ENCODE results near the gene FKBP9. TPM values are rescaled to one million over a fixed set of nuclear protein-coding genes. Genes with fewer than 3 reads are reported as not detected.

The FKBP9 gene
- total RNA-seq, 1 experiment from 2014 or later = 11.0 TPM

DNA sequence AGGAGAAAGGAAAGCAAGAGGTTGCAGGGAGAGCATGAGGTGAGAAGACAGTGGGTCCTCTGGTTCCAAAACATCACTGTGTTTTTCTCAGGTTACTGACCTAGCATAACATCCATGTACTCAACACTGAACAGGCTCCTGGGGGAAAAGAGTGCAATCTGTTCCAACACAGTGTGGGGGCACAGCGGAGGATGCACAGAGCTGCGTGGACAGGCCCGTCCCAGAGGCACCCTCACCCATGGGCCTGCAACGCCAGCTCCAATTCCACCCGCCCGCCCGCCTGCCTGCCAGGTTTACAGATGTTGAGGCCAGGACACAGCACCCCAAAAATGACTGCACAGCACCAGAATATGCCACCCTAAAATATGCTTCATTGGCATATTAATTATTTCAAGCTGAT, 26.9 kb upstream of the FKBP9 start:
- no peak overlapping the region for H3K4me3 Mint-ChIP-seq
- no peaks in the 10 kb centered on the region for H3K36me3 Mint-ChIP-seq
- H3K27me3 Mint-ChIP-seq (ENCODE audit: low read depth) = peaks cover 99% of the 10 kb centered on the region
- CTCF ChIA-PET = no interaction called here
- ATAC-seq (no peak), DNase-seq (ENCODE audit: low spot score) (no peak)
- H3K4me1 Mint-ChIP-seq = no peaks in the 10 kb centered on the region
- H3K9me3 Mint-ChIP-seq = no peaks in the 10 kb centered on the region
- POLR2A ChIA-PET = no interaction called here
- no peak overlapping the region for H3K27ac Mint-ChIP-seq
- TF ChIP-seq, protein P1, sequence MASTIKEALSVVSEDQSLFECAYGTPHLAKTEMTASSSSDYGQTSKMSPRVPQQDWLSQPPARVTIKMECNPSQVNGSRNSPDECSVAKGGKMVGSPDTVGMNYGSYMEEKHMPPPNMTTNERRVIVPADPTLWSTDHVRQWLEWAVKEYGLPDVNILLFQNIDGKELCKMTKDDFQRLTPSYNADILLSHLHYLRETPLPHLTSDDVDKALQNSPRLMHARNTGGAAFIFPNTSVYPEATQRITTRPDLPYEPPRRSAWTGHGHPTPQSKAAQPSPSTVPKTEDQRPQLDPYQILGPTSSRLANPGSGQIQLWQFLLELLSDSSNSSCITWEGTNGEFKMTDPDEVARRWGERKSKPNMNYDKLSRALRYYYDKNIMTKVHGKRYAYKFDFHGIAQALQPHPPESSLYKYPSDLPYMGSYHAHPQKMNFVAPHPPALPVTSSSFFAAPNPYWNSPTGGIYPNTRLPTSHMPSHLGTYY (CRISPR knock-in tag; IDR thresholded peaks at IDR 0.05) = no peak
- TF ChIP-seq, protein P2, sequence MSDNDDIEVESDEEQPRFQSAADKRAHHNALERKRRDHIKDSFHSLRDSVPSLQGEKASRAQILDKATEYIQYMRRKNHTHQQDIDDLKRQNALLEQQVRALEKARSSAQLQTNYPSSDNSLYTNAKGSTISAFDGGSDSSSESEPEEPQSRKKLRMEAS (CRISPR knock-in tag; IDR thresholded peaks at IDR 0.05) = no peak
- TF ChIP-seq, protein P3, sequence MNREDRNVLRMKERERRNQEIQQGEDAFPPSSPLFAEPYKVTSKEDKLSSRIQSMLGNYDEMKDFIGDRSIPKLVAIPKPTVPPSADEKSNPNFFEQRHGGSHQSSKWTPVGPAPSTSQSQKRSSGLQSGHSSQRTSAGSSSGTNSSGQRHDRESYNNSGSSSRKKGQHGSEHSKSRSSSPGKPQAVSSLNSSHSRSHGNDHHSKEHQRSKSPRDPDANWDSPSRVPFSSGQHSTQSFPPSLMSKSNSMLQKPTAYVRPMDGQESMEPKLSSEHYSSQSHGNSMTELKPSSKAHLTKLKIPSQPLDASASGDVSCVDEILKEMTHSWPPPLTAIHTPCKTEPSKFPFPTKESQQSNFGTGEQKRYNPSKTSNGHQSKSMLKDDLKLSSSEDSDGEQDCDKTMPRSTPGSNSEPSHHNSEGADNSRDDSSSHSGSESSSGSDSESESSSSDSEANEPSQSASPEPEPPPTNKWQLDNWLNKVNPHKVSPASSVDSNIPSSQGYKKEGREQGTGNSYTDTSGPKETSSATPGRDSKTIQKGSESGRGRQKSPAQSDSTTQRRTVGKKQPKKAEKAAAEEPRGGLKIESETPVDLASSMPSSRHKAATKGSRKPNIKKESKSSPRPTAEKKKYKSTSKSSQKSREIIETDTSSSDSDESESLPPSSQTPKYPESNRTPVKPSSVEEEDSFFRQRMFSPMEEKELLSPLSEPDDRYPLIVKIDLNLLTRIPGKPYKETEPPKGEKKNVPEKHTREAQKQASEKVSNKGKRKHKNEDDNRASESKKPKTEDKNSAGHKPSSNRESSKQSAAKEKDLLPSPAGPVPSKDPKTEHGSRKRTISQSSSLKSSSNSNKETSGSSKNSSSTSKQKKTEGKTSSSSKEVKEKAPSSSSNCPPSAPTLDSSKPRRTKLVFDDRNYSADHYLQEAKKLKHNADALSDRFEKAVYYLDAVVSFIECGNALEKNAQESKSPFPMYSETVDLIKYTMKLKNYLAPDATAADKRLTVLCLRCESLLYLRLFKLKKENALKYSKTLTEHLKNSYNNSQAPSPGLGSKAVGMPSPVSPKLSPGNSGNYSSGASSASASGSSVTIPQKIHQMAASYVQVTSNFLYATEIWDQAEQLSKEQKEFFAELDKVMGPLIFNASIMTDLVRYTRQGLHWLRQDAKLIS (CRISPR knock-in tag; IDR thresholded peaks at IDR 0.05; ENCODE audit: borderline replicate concordance) = no peak
- TF ChIP-seq FOXK1 (CRISPR knock-in tag; IDR thresholded peaks at IDR 0.05) = no peak
- no peak for TF ChIP-seq TP53 (CRISPR knock-in tag; IDR thresholded peaks at IDR 0.05)
- TF ChIP-seq ESRRA (CRISPR knock-in tag; IDR thresholded peaks at IDR 0.05; ENCODE audit: borderline replicate concordance) = no peak
- TF ChIP-seq GRHL2 (CRISPR knock-in tag; IDR thresholded peaks at IDR 0.05; ENCODE audit: insufficient replicate concordance, severe bottlenecking) = no peak
- no peak for TF ChIP-seq NFATC4 (CRISPR knock-in tag; IDR thresholded peaks at IDR 0.05)
- TF ChIP-seq GTF2I (CRISPR knock-in tag; conservative IDR thresholded peaks at IDR 0.05) = no peak
- no peak for TF ChIP-seq RELA (CRISPR knock-in tag; IDR thresholded peaks at IDR 0.05; ENCODE audit: borderline replicate concordance)
- TF ChIP-seq SOX15 (CRISPR knock-in tag; IDR thresholded peaks at IDR 0.05) = no peak
- TF ChIP-seq ZBTB21 (CRISPR knock-in tag; IDR thresholded peaks at IDR 0.05; ENCODE audit: borderline replicate concordance) = no peak
- no peak for TF ChIP-seq ATF1 (CRISPR knock-in tag; IDR thresholded peaks at IDR 0.05)
- no peak for TF ChIP-seq MYBL2 (CRISPR knock-in tag; IDR thresholded peaks at IDR 0.05)
- TF ChIP-seq, protein P4, sequence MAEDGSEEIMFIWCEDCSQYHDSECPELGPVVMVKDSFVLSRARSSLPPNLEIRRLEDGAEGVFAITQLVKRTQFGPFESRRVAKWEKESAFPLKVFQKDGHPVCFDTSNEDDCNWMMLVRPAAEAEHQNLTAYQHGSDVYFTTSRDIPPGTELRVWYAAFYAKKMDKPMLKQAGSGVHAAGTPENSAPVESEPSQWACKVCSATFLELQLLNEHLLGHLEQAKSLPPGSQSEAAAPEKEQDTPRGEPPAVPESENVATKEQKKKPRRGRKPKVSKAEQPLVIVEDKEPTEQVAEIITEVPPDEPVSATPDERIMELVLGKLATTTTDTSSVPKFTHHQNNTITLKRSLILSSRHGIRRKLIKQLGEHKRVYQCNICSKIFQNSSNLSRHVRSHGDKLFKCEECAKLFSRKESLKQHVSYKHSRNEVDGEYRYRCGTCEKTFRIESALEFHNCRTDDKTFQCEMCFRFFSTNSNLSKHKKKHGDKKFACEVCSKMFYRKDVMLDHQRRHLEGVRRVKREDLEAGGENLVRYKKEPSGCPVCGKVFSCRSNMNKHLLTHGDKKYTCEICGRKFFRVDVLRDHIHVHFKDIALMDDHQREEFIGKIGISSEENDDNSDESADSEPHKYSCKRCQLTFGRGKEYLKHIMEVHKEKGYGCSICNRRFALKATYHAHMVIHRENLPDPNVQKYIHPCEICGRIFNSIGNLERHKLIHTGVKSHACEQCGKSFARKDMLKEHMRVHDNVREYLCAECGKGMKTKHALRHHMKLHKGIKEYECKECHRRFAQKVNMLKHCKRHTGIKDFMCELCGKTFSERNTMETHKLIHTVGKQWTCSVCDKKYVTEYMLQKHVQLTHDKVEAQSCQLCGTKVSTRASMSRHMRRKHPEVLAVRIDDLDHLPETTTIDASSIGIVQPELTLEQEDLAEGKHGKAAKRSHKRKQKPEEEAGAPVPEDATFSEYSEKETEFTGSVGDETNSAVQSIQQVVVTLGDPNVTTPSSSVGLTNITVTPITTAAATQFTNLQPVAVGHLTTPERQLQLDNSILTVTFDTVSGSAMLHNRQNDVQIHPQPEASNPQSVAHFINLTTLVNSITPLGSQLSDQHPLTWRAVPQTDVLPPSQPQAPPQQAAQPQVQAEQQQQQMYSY (CRISPR knock-in tag; IDR thresholded peaks at IDR 0.05) = no peak
- no peak for TF ChIP-seq TEAD4 (CRISPR knock-in tag; IDR thresholded peaks at IDR 0.05)
- TF ChIP-seq CREB1 (CRISPR knock-in tag; IDR thresholded peaks at IDR 0.05) = no peak

DNA sequence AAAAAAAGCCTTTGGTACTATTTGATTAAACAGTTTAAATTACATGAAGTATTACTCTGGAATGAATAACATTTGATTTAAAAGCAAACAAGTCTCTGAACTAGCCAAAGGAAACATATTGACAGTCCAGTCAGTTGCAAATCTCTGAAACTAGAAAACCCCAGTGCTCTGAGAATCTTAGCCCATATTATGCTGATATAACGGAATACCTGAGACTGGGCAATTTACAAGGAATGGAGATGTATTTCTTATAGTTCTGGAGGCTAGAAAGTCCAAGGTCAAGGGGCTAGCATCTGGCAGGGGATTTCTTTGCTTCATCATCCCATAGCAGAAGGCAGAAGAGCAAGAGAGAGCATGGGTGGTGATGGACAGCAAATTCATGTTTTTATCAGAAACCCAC, 21.7 kb upstream of the FKBP9 start:
- no peak overlapping the region for H3K27ac Mint-ChIP-seq
- H3K4me1 Mint-ChIP-seq = no peaks in the 10 kb centered on the region
- H3K9me3 Mint-ChIP-seq = no peaks in the 10 kb centered on the region
- CTCF ChIA-PET = no interaction called here
- no peak overlapping the region for H3K4me3 Mint-ChIP-seq
- peaks cover 99% of the 10 kb centered on the region for H3K27me3 Mint-ChIP-seq (ENCODE audit: low read depth)
- POLR2A ChIA-PET = no interaction called here
- no peaks in the 10 kb centered on the region for H3K36me3 Mint-ChIP-seq
- DNase-seq (ENCODE audit: low spot score) (no peak), ATAC-seq (no peak)
- TF ChIP-seq RORB (CRISPR knock-in tag; IDR thresholded peaks at IDR 0.05) = no peak
- TF ChIP-seq, protein P5, sequence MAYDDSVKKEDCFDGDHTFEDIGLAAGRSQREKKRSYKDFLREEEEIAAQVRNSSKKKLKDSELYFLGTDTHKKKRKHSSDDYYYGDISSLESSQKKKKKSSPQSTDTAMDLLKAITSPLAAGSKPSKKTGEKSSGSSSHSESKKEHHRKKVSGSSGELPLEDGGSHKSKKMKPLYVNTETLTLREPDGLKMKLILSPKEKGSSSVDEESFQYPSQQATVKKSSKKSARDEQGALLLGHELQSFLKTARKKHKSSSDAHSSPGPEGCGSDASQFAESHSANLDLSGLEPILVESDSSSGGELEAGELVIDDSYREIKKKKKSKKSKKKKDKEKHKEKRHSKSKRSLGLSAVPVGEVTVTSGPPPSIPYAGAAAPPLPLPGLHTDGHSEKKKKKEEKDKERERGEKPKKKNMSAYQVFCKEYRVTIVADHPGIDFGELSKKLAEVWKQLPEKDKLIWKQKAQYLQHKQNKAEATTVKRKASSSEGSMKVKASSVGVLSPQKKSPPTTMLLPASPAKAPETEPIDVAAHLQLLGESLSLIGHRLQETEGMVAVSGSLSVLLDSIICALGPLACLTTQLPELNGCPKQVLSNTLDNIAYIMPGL (CRISPR knock-in tag; IDR thresholded peaks at IDR 0.05) = no peak
- TF ChIP-seq ZBTB21 (CRISPR knock-in tag; IDR thresholded peaks at IDR 0.05; ENCODE audit: borderline replicate concordance) = no peak
- no peak for TF ChIP-seq KAT7 (CRISPR knock-in tag; IDR thresholded peaks at IDR 0.05; ENCODE audit: borderline replicate concordance)
- TF ChIP-seq TP53 (CRISPR knock-in tag; IDR thresholded peaks at IDR 0.05) = no peak
- TF ChIP-seq, protein P6, sequence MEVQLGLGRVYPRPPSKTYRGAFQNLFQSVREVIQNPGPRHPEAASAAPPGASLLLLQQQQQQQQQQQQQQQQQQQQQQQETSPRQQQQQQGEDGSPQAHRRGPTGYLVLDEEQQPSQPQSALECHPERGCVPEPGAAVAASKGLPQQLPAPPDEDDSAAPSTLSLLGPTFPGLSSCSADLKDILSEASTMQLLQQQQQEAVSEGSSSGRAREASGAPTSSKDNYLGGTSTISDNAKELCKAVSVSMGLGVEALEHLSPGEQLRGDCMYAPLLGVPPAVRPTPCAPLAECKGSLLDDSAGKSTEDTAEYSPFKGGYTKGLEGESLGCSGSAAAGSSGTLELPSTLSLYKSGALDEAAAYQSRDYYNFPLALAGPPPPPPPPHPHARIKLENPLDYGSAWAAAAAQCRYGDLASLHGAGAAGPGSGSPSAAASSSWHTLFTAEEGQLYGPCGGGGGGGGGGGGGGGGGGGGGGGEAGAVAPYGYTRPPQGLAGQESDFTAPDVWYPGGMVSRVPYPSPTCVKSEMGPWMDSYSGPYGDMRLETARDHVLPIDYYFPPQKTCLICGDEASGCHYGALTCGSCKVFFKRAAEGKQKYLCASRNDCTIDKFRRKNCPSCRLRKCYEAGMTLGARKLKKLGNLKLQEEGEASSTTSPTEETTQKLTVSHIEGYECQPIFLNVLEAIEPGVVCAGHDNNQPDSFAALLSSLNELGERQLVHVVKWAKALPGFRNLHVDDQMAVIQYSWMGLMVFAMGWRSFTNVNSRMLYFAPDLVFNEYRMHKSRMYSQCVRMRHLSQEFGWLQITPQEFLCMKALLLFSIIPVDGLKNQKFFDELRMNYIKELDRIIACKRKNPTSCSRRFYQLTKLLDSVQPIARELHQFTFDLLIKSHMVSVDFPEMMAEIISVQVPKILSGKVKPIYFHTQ (CRISPR knock-in tag; IDR thresholded peaks at IDR 0.05) = no peak
- no peak for TF ChIP-seq ZNF416 (CRISPR knock-in tag; IDR thresholded peaks at IDR 0.05)
- TF ChIP-seq CBFB (CRISPR knock-in tag; IDR thresholded peaks at IDR 0.05; ENCODE audit: low read depth) = no peak
- no peak for TF ChIP-seq GRHL2 (CRISPR knock-in tag; IDR thresholded peaks at IDR 0.05; ENCODE audit: insufficient replicate concordance, severe bottlenecking)
- TF ChIP-seq IRF2 (CRISPR knock-in tag; IDR thresholded peaks at IDR 0.05; ENCODE audit: borderline replicate concordance, low read depth) = no peak

Measured in WTC11 (cell line).